HG03045 (cell line): ENCODE measurements around the gene USP17L24.
"Not testable (repeated sequence)": the region's sequence is repeated elsewhere in the genome, so short reads cannot be mapped to it uniquely, and the experiment has no call there.

Source experiments
- ATAC-seq: cut with Tn5 transposase; IDR thresholded peaks from one replicate; pipeline ENCODE4 v1.9.1; 2021; ENCODE audit warnings: mild to moderate bottlenecking, moderate library complexity; ENCODE audit not compliant: unreplicated experiment

USP17L24 gene

GRCh38 chr4:9324865-9325264 lies at the start of gene USP17L24:
Gene USP17L24 (plus strand): TSS chr4:9325165. CDS start chr4:9325165, 0 bp downstream.
- not testable (repeated sequence) for ATAC-seq

- ATAC-seq, result not testable (repeated sequence)
Observed at GRCh38 chr4:9324191-9324590, 774 bp upstream of the USP17L24 start.

- not testable (repeated sequence) for ATAC-seq
Observed at GRCh38 chr4:9329611-9330010, 4.6 kb downstream of the USP17L24 start, which contains the start of gene USP17L25. Gene USP17L25 (plus strand): TSS chr4:9329911. CDS start chr4:9329911, 0 bp downstream.

- ATAC-seq, result not testable (repeated sequence)
Observed at GRCh38 chr4:9334358-9334757, 9.4 kb downstream of the USP17L24 start, which contains the start of gene USP17L26. Gene USP17L26 (plus strand): TSS chr4:9334658. CDS start chr4:9334658, 0 bp downstream.

- not testable (repeated sequence) for ATAC-seq
Observed at GRCh38 chr4:9339103-9339502, 14.1 kb downstream of the USP17L24 start, which contains the start of gene USP17L5. Gene USP17L5 (plus strand): TSS chr4:9339403. CDS start chr4:9339403, 0 bp downstream.

GRCh38 chr4:9343848-9344247 lies 18.9 kb downstream of the USP17L24 start, which contains the start of gene USP17L27:
Gene USP17L27 (plus strand): TSS chr4:9344148. CDS start chr4:9344148, 0 bp downstream.
- ATAC-seq, result not testable (repeated sequence)

GRCh38 chr4:9348593-9348992 lies 23.6 kb downstream of the USP17L24 start, which contains the start of gene USP17L28:
Gene USP17L28 (plus strand): TSS chr4:9348893. CDS start chr4:9348893, 0 bp downstream.
- not testable (repeated sequence) for ATAC-seq

- ATAC-seq, result not testable (repeated sequence)
Observed at GRCh38 chr4:9350866-9351265, 25.9 kb downstream of the USP17L24 start.

GRCh38 chr4:9353338-9353737 lies 28.4 kb downstream of the USP17L24 start, which contains the start of gene USP17L29:
Gene USP17L29 (plus strand): TSS chr4:9353638. CDS start chr4:9353638, 0 bp downstream.
- ATAC-seq, result not testable (repeated sequence)

- ATAC-seq, result not testable (repeated sequence)
Observed at GRCh38 chr4:9362829-9363228, 37.9 kb downstream of the USP17L24 start, which contains the start of gene USP17L30. Gene USP17L30 (plus strand): TSS chr4:9363129. CDS start chr4:9363129, 0 bp downstream.
